Mesenchymal stem cell (in vitro differentiated cells and primary cell): ENCODE data around the gene SUN1.

Experiments used
- DNase-seq: peaks from one replicate; pipeline ENCODE4 v3.0.0-alpha.2; 2013
- H2AFZ ChIP-seq: one replicate; pipeline ENCODE4 v1.6.1; 2013; ENCODE audit warnings: low read depth, mild to moderate bottlenecking, control low read depth, inconsistent platforms, low read length, moderate library complexity
- H2AK5ac ChIP-seq: 2 replicates; pipeline ENCODE4 v1.6.1; 2013; ENCODE audit warnings: low read length, moderate library complexity, mild to moderate bottlenecking, inconsistent platforms; ENCODE audit not compliant: severe bottlenecking
- H2BK120ac ChIP-seq: one replicate; pipeline ENCODE4 v1.6.1; 2013; ENCODE audit warnings: low read depth, mild to moderate bottlenecking, inconsistent platforms, low read length, moderate library complexity
- H2BK12ac ChIP-seq, 2 experiments: one replicate each; pipeline ENCODE4 v1.6.1; 2013; ENCODE audit warnings: inconsistent platforms in 2 of 2, low read length in 2 of 2, mild to moderate bottlenecking in 2 of 2, moderate library complexity in 2 of 2, control low read depth in 1 of 2
- H2BK15ac ChIP-seq: one replicate; pipeline ENCODE4 v1.6.1; 2013; ENCODE audit warnings: mild to moderate bottlenecking, low read depth, inconsistent platforms; ENCODE audit not compliant: poor library complexity, severe bottlenecking
- H2BK5ac ChIP-seq: 2 replicates; pipeline ENCODE4 v1.6.1; 2013; ENCODE audit warnings: low read depth, mild to moderate bottlenecking, low read length, control low read depth, inconsistent platforms; ENCODE audit not compliant: poor library complexity, severe bottlenecking
- H3K14ac ChIP-seq, 2 experiments: one replicate each; pipeline ENCODE4 v1.6.1; 2013; ENCODE audit warnings: inconsistent platforms in 2 of 2, low read length in 2 of 2, control low read depth in 1 of 2, mild to moderate bottlenecking in 1 of 2, moderate library complexity in 1 of 2
- H3K18ac ChIP-seq, 2 experiments: one replicate each; pipeline ENCODE4 v1.6.1; 2013; ENCODE audit warnings: inconsistent platforms in 2 of 2, low read length in 2 of 2, control low read depth in 1 of 2, low read depth in 1 of 2, mild to moderate bottlenecking in 1 of 2
- H3K23ac ChIP-seq, 2 experiments: one replicate each; pipeline ENCODE4 v1.6.1; 2013; ENCODE audit warnings: inconsistent platforms in 2 of 2, low read length in 2 of 2, mild to moderate bottlenecking in 2 of 2, moderate library complexity in 2 of 2, control low read depth in 1 of 2
- H3K27ac ChIP-seq: 2 replicates; pipeline ENCODE4 v1.5.1; 2013; ENCODE audit warnings: mild to moderate bottlenecking, moderate library complexity, low read length, control low read depth, inconsistent platforms; ENCODE audit not compliant: poor library complexity, severe bottlenecking
- H3K27me3 ChIP-seq, 2 experiments: 2 replicates each; pipeline versions ENCODE4 v1.6.1 to v1.7.0; 2013; ENCODE audit warnings: low read length in 2 of 2, mild to moderate bottlenecking in 2 of 2, moderate library complexity in 2 of 2, control low read depth in 1 of 2, inconsistent platforms in 1 of 2; ENCODE audit not compliant: control insufficient read depth in 1 of 2, insufficient read depth in 1 of 2
- H3K36me3 ChIP-seq, 2 experiments: 2 replicates each; pipeline versions ENCODE4 v1.6.1 to v1.7.0; 2013; ENCODE audit warnings: low read length in 2 of 2, control low read depth in 1 of 2, inconsistent platforms in 1 of 2, low read depth in 1 of 2, mild to moderate bottlenecking in 1 of 2; ENCODE audit not compliant: insufficient read depth in 2 of 2, control insufficient read depth in 1 of 2
- H3K4ac ChIP-seq, 2 experiments: one replicate each; pipeline ENCODE4 v1.6.1; 2013; ENCODE audit warnings: inconsistent platforms in 2 of 2, low read length in 2 of 2, mild to moderate bottlenecking in 2 of 2, moderate library complexity in 2 of 2, control low read depth in 1 of 2, low read depth in 1 of 2
- H3K4me1 ChIP-seq: 2 replicates; pipeline ENCODE4 v1.6.1; 2013; ENCODE audit warnings: low read depth, low read length, control low read depth; ENCODE audit not compliant: control insufficient read depth, insufficient read depth
- H3K4me2 ChIP-seq: 2 replicates; pipeline ENCODE4 v1.6.1; 2013; ENCODE audit warnings: low read length, mild to moderate bottlenecking, inconsistent platforms; ENCODE audit not compliant: poor library complexity, severe bottlenecking
- H3K4me3 ChIP-seq, 2 experiments: 2 replicates each; pipeline versions ENCODE4 v1.5.1 to v1.7.0; 2013; ENCODE audit warnings: low read length in 2 of 2, mild to moderate bottlenecking in 2 of 2, control low read depth in 1 of 2, low read depth in 1 of 2; ENCODE audit not compliant: insufficient read depth in 1 of 2
- H3K79me1 ChIP-seq: replicated peaks from 2 replicates; pipeline ENCODE4 v1.6.1; 2013; ENCODE audit warnings: mild to moderate bottlenecking, control low read depth, low read length, inconsistent platforms; ENCODE audit not compliant: poor library complexity, severe bottlenecking
- H3K9ac ChIP-seq: 2 replicates; pipeline ENCODE4 v1.7.0; 2013; ENCODE audit warnings: mild to moderate bottlenecking, low read length, moderate library complexity
- H3K9me3 ChIP-seq: 2 replicates; pipeline ENCODE4 v1.7.0; 2013; ENCODE audit warnings: mild to moderate bottlenecking, low read length; ENCODE audit not compliant: control insufficient read depth
- H4K8ac ChIP-seq: one replicate; pipeline ENCODE4 v1.6.1; 2013; ENCODE audit warnings: inconsistent platforms, mild to moderate bottlenecking, low read length, moderate library complexity
- H4K91ac ChIP-seq: one replicate; pipeline ENCODE4 v1.6.1; 2013; ENCODE audit warnings: mild to moderate bottlenecking, low read length, inconsistent platforms
- whole genome bisulfite sequencing: methylation state at CpG from one replicate; pipeline ENCODE4 v1.1.7; 2013; ENCODE audit warnings: mixed read lengths; 5-methylcytosine and 5-hydroxymethylcytosine counted together

Gene SUN1

GRCh38 chr7:889391-889790, 57.1 kb downstream of the SUN1 start:
- Histone ChIP-seq H2BK120ac (no peak overlapping the region), H4K91ac (no peak overlapping the region)

GRCh38 chr7:890868-891267, 58.6 kb downstream of the SUN1 start:
- Histone ChIP-seq H3K9ac (no peak overlapping the region), H2AK5ac (no peak overlapping the region), H3K23ac (no peak overlapping the region), H2BK120ac (no peak overlapping the region), H4K91ac (no peak overlapping the region), H3K9me3 (no peaks in the 10 kb centered on the region), H3K14ac (no peak overlapping the region), H3K18ac (no peak overlapping the region), H3K4me3 (no peak overlapping the region), H3K4me1 (peaks cover 7% of the 10 kb centered on the region), H3K4me2 (no peak overlapping the region), H4K8ac (no peak overlapping the region), H3K27ac (no peak overlapping the region), H3K36me3 (peaks cover 76 to 94% of the 10 kb centered on the region in 2 experiments), H2BK12ac (no peak overlapping the region), H3K79me1 (peaks cover 58% of the 10 kb centered on the region), H2AFZ (no peak overlapping the region), H3K4ac (no peak overlapping the region), H2BK15ac (no peak overlapping the region), H3K27me3 (no peaks in the 10 kb centered on the region), H2BK5ac (no peak overlapping the region)
- no peak for DNase-seq
- WGBS: 97% methylated on average over 15 of the region's 15 CpGs

More at GRCh38 chr7:889391-889790, 57.1 kb downstream of the SUN1 start:
- Histone ChIP-seq H3K9me3 (no peaks in the 10 kb centered on the region), H3K27me3 (no peaks in the 10 kb centered on the region), H3K4ac (no peak overlapping the region), H3K4me3 (no peak overlapping the region), H2AK5ac (no peak overlapping the region), H3K27ac (no peak overlapping the region), H3K4me2 (no peak overlapping the region), H3K79me1 (peaks cover 60% of the 10 kb centered on the region), H3K4me1 (peaks cover 14% of the 10 kb centered on the region), H3K14ac (no peak overlapping the region), H2BK15ac (no peak overlapping the region), H3K36me3 (peaks cover 62 to 86% of the 10 kb centered on the region in 2 experiments), H3K23ac (no peak overlapping the region), H4K8ac (no peak overlapping the region), H2BK5ac (no peak overlapping the region), H2AFZ (no peak overlapping the region), H3K9ac (no peak overlapping the region), H3K18ac (no peak overlapping the region), H2BK12ac (no peak overlapping the region)
- 88% methylated on average over 5 of the region's 18 CpGs for WGBS
- DNase-seq: no peak

- Histone ChIP-seq H3K9me3 (no peaks in the 10 kb centered on the region), H3K4me3 (no peak overlapping the region)
These were observed 59.0 kb downstream of the SUN1 start for GRCh38 chr7:891291-891690.

GRCh38 chr7:891805-892204, 59.5 kb downstream of the SUN1 start:
- no peak overlapping the region for H2BK15ac ChIP-seq
- H3K23ac ChIP-seq: no peak overlapping the region
- H2AK5ac ChIP-seq: no peak overlapping the region
- no peak overlapping the region for H3K4me2 ChIP-seq
- no peaks in the 10 kb centered on the region for H3K27me3 ChIP-seq
- H3K27ac ChIP-seq: no peak overlapping the region
- H3K9ac ChIP-seq: no peak overlapping the region
- peaks cover 81 to 93% of the 10 kb centered on the region in 2 experiments for H3K36me3 ChIP-seq
- no peak overlapping the region for H3K14ac ChIP-seq
- H3K4me1 ChIP-seq: peaks cover 7% of the 10 kb centered on the region
- H2BK5ac ChIP-seq: no peak overlapping the region
- no peaks in the 10 kb centered on the region for H3K9me3 ChIP-seq
- H2BK12ac ChIP-seq: no peak overlapping the region
- H2BK120ac ChIP-seq: no peak overlapping the region
- no peak overlapping the region for H3K4ac ChIP-seq
- H2AFZ ChIP-seq: no peak overlapping the region
- H3K4me3 ChIP-seq: no peak overlapping the region
- no peak for DNase-seq
- WGBS: 98% methylated on average over 20 of the region's 20 CpGs
- H3K18ac ChIP-seq: no peak overlapping the region
- H4K91ac ChIP-seq: no peak overlapping the region
- H3K79me1 ChIP-seq: peaks cover 53% of the 10 kb centered on the region
- H4K8ac ChIP-seq: no peak overlapping the region

More at GRCh38 chr7:891291-891690, 59.0 kb downstream of the SUN1 start:
- Histone ChIP-seq H3K27ac (no peak overlapping the region), H3K27me3 (no peaks in the 10 kb centered on the region), H3K4ac (no peak overlapping the region), H3K4me1 (peaks cover 7% of the 10 kb centered on the region), H2BK5ac (no peak overlapping the region), H2BK12ac (no peak overlapping the region), H3K23ac (no peak overlapping the region), H2AFZ (no peak overlapping the region), H3K14ac (no peak overlapping the region), H3K36me3 (peaks cover 81 to 93% of the 10 kb centered on the region in 2 experiments), H4K8ac (no peak overlapping the region), H2AK5ac (no peak overlapping the region), H3K79me1 (peaks cover 58% of the 10 kb centered on the region), H3K18ac (no peak overlapping the region), H3K9ac (no peak overlapping the region), H3K4me2 (no peak overlapping the region), H2BK15ac (no peak overlapping the region), H4K91ac (no peak overlapping the region), H2BK120ac (no peak overlapping the region)
- no peak for DNase-seq
- 97% methylated on average over 29 of the region's 29 CpGs for WGBS
